B cell (primary cell): ENCODE measurements around the gene TMEM235.

ENCODE experiments used
- EZH2 ChIP-seq: IDR thresholded peaks from 2 replicates; pipeline ENCODE4 v1.6.1; 2012; ENCODE audit warnings: borderline replicate concordance, low read depth, mild to moderate bottlenecking, moderate library complexity, low read length; ENCODE audit not compliant: insufficient read depth, poor library complexity, severe bottlenecking
- TF ChIP-seq, protein P1 (sequence below): fragments of 200-600 bp; IDR thresholded peaks from one replicate; pipeline ENCODE4 v1.8.0; 2022; ENCODE audit warnings: antibody characterized with exemption, mild to moderate bottlenecking

DNA sequence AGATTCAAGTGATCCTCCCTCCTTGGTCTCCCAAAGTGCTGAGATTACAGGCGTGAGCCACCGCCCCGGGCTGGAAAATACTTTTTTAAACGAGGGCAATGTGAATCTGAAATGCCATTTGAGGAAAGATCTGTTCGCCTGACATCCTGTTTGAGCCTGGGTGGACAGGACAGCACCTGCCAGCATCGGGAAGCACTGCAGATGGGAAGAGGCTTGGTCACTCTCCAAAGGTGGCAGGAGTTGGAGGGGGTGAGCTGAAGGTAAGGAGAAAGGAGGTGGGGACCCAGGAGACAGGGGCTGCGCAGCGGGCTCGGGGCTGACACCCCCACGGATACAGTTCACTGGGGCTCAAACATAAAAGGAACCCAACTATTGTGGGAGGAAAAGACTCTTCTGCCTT is 21.3 kb upstream of the TMEM235 start:
- TF ChIP-seq, protein P1, sequence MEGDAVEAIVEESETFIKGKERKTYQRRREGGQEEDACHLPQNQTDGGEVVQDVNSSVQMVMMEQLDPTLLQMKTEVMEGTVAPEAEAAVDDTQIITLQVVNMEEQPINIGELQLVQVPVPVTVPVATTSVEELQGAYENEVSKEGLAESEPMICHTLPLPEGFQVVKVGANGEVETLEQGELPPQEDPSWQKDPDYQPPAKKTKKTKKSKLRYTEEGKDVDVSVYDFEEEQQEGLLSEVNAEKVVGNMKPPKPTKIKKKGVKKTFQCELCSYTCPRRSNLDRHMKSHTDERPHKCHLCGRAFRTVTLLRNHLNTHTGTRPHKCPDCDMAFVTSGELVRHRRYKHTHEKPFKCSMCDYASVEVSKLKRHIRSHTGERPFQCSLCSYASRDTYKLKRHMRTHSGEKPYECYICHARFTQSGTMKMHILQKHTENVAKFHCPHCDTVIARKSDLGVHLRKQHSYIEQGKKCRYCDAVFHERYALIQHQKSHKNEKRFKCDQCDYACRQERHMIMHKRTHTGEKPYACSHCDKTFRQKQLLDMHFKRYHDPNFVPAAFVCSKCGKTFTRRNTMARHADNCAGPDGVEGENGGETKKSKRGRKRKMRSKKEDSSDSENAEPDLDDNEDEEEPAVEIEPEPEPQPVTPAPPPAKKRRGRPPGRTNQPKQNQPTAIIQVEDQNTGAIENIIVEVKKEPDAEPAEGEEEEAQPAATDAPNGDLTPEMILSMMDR: no peak
- no peak for TF ChIP-seq EZH2
